ENCODE data around the gene PIGQ. TPM values are rescaled to one million over a fixed set of nuclear protein-coding genes. Genes with fewer than 3 reads are reported as not detected.

The PIGQ gene
- total RNA-seq, result 10 to 100 TPM; 36.8 to 38.3 TPM

DNA sequence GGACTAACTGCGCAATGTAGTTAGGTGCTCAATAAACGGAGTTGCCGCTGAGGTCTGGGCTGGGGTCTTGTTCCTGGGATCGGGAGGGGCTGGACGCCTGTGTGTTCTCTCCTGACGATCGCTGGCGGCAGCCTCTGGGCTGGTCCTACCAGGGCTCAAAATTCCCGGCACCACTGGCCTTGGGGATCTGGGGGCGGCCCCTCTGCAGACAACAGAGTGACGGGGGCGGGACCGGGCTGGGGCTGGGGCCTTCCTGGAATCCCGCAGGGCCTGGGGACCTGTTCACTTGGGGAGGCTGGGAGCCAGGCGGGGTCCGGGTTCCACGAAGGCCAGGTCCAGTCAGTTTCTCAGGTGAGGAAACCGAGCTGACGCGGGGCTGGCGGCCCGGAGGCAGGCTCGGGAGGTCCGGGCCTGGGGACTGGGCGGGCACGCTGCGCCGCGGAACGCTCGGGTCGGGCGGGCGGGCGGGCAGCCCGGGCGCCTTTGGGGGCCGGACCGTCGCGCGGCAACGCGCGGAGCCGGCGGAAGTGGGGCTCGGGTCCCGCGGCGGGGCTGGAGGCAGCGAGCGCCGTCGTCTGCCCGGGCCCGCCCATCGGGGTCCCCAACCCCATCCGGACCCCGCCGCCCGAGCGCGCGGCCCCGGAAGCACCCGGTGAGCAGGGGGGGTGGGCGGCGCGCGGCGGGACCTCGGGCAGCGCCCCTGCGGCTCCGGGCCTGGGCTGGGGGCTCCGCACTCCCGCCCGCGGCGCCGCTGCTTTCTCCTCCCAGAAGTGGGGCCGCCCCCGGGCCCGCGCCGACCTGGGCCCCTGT lies at the start of gene PIGQ:
PIGQ (plus strand) TSS at position 524 of the 810 bp plus-strand sequence. CDS start 4,107 bp downstream, outside the sequence.

DNA sequence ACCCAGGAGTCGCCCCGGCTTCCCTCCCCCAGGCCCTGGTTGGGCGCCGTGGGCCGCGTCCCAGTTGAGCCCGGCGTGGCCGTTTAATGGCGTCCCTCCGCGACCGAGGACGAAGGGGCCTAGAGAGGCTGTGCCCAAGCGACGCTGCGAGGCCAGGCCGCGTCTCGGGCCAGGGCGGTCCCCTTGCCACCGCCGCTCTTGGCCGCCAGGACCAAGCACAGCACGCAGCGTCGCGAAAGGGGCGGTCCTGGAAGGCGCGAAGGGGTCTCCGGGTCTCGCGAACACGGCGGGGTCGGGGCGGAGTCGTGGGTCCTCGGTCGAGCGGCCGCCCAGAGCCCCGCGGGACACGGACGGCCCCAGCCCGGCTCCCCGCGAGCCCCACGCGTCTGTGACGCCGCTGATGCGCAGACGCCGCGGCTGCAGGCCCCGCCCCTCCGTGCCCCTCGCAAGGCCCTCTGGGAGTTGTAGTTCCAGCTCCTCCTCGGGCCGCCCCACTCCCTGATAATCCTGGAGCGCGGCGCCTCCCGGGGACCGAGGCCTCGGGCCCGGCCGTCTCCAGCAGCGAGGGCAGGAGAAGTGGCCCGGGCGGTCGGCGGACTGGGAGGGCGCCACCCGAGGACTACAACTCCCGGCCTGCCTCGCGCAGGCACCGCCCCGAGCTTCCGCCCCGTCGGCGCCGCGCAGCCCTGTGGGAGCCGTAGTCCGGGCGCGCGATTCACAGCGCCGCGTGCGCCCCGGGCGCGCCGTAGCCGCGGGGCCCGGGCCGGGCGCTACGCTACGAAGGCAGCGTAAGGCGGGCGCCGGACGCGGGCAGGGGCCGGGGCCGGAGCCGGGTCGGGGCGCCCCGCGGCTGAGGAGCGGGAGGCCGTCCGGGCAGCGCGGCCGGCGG lies 42.5 kb upstream of the PIGQ start, which contains the start of gene CAPN15:
CAPN15 (plus strand) TSS at position 698 of the 889 bp plus-strand sequence. CDS start 19,127 bp downstream, outside the sequence.

DNA sequence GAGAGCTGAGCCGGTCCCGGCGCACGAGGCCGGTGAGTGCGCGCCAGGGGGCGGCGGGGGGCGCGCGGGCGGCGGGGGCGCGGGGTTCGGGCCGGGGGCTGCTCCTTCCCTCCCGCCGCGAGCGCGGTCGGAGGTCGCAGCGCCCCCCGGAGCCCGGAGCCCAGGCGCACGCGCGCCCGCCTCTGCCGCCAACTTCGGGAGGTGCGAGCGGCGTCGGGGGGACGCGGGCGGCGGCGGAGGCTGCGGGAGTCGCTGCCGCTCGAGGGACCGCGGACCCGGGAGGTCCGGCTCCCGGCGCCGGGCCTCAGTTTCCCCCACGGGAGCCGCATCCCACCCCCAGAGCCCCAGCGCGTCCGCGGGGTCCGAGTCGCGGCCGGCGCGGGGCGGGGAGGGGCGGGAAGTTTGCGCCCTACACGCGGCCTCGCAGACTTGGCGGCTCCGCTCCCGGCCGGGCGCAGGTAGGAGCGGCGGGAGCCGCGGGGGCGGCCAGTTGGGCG lies 9.5 kb upstream of the PIGQ start, which contains the start of gene PRR35:
PRR35 (plus strand) TSS at position 191 of the 497 bp plus-strand sequence. CDS start 2,901 bp downstream, outside the sequence.

DNA sequence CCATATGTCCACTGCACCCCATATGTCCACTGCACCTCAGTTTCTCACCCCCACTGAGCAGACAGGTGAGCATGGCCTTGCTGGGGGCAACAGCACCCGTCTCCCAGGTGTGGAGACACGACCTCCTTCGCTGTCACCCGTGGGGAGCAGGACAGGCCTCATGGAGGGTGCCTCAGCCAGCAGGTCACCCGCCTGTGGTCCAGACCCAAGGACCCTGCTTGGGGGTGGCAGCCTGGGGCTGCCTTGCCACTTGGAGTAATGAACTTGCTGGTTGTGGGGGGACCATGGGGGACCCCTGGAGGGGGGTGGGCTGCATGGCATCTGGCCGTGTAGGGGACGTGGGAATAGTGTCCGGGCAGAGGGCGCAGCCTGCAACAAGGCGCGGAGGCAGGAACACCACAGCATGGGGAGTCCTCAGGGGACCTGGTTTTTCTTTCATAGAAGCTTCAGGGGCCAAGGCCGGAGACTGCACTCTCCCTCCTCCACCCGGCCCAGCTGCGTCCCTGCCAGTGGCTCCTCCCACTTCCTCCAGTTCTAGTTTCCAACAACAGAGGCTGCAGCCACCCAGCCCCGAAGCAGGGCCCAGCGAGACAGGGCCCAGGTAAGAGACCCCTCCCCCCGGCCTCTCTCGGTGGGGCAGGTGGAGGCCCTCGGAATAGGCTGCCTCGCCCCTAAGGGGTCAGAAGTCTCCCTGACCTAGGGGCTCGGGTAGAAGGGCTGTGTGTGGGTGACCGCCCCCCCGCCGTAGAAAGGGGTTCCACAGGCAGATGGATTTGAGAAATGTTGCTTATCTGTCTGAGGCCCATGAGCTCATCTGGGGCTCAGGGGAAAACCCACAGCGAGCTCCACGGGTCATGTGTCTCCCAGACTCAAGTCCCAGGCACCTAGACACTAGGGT lies 3.0 kb upstream of the PIGQ start, which contains the start of gene NHLRC4:
NHLRC4 (plus strand) TSS at position 531 of the 898 bp plus-strand sequence. CDS start 1,043 bp downstream, outside the sequence.

DNA sequence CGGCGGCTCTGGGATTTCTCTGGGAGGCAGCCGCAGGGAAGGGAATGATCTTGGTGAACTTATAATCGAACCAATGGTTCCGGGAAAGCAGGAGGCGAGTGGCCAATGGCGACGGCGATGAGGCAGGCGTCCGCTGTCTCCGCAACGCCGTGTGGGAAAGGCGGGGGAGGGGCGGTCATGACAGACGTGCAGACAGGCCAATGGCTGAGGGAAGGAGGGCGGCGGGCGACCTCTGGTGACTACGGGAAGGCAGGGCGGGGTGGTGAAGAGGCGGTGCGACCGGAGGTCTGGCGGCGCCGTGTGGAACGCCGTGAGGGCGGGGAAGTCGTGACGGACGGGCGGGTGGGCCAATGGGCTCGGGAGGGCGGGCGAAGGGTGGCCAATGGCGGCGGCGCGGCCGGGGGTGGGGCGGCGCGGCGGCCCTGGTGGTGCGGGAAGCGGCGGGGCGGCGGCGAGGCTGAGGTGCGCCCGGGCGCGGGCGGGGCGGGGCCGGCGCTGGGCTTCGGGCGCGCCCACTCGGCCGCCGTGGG lies 20.0 kb downstream of the PIGQ start, which contains the start of gene RAB40C:
RAB40C (plus strand) TSS at position 409 of the 530 bp plus-strand sequence. CDS start 226 bp downstream, outside the sequence.

DNA sequence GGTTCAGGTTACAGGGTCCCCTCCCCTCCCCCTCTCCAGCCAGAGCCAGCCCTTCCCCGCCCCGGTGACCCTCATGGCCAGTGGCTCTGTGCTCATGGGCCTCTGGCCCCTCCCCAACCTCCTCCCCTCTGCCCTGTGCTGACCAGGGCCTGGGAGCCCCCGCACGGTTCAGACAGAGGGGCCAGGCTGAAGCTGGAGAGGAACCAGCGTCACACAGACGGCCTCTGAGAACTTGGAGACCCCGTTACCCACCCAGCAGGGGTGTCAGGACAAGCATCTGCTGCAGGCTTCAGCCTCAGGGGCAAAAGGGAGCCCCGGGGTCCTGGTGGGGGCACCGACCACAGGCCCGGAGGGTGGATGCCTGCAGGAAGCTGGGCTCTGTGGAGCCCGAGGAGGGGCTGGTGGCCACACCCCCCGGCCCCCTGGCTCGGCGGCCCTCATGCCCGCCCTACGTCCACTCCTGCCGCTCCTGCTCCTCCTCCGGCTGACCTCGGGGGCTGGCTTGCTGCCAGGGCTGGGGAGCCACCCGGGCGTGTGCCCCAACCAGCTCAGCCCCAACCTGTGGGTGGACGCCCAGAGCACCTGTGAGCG lies 61.1 kb downstream of the PIGQ start, which contains the start of gene WFIKKN1:
WFIKKN1 (plus strand) TSS at position 171 of the 591 bp plus-strand sequence; CDS start at position 440, 269 bp downstream.

Small RNA genes lying within 50 kb of the gene (small RNA-seq; reads per million reads assigned to genes)
- gene MIR3176 (0.12 to 0.64 reads per million in 2 donors), gene MIR5587 (0.52 to 1.2 reads per million in 2 donors), gene Z98883.1 (0 reads per million in 2 donors)

Other genes starting within 250 kb of the PIGQ start
- 10 to 100 TPM; 18.9 to 28.6 TPM for gene AXIN1, start 217.2 kb upstream of the PIGQ start, total RNA-seq
- 10 to 100 TPM; 63.0 to 85.9 TPM for gene MRPL28, start 199.4 kb upstream of the PIGQ start, total RNA-seq
- 10 to 100 TPM; 63.3 to 90.9 TPM for gene PGAP6, start 188.0 kb upstream of the PIGQ start, total RNA-seq
- 100 to 1,000 TPM; 128 to 155 TPM for gene NME4, start 172.8 kb upstream of the PIGQ start, total RNA-seq
- 10 to 100 TPM; 15.3 to 22.0 TPM for gene DECR2, start 168.1 kb upstream of the PIGQ start, total RNA-seq
- 10 to 100 TPM; 15.3 to 21.7 TPM for gene RAB11FIP3, start 144.3 kb upstream of the PIGQ start, total RNA-seq
- 10 to 100 TPM; 35.4 to 47.3 TPM for gene CAPN15, start 42.3 kb upstream of the PIGQ start, total RNA-seq
- gene PRR35, start 9.6 kb upstream of the PIGQ start, total RNA-seq, result not detected
- gene NHLRC4, start 3.0 kb upstream of the PIGQ start, total RNA-seq, result 1 to 10 TPM; 2.0 to 2.4 TPM
- gene RAB40C, start 20.1 kb downstream of the PIGQ start, total RNA-seq, result 1 to 10 TPM; 7.0 to 7.2 TPM
- under 1 TPM; under 0.01 to 0.34 TPM for gene WFIKKN1, start 61.0 kb downstream of the PIGQ start, total RNA-seq
- gene METTL26, start 66.3 kb downstream of the PIGQ start, total RNA-seq, result 10 to 100 TPM; 51.6 to 57.3 TPM
- gene MCRIP2, start 71.9 kb downstream of the PIGQ start, total RNA-seq, result 10 to 100 TPM; 21.7 to 36.0 TPM
- gene WDR90, start 79.4 kb downstream of the PIGQ start, total RNA-seq, result 10 to 100 TPM; 12.4 to 16.7 TPM
- 10 to 100 TPM; 39.9 to 51.0 TPM for gene RHOT2, start 98.2 kb downstream of the PIGQ start, total RNA-seq
- gene RHBDL1, start 105.7 kb downstream of the PIGQ start, total RNA-seq, result under 1 TPM; 0.33 to 0.69 TPM
- gene STUB1, start 110.4 kb downstream of the PIGQ start, total RNA-seq, result 100 to 1,000 TPM; 124 to 153 TPM
- 10 to 100 TPM; 35.4 to 36.3 TPM for gene JMJD8, start 114.4 kb downstream of the PIGQ start, total RNA-seq
- gene WDR24, start 120.4 kb downstream of the PIGQ start, total RNA-seq, result 10 to 100 TPM in 1 of 2 donors, 1 to 10 TPM in 1; 9.6 to 10.3 TPM
- gene FBXL16, start 135.8 kb downstream of the PIGQ start, total RNA-seq, result under 1 TPM in 1 of 2 donors, not detected in 1; under 0.01 TPM
- gene METRN, start 145.2 kb downstream of the PIGQ start, total RNA-seq, result 10 to 100 TPM; 54.0 to 93.6 TPM
- gene ANTKMT, start 151.2 kb downstream of the PIGQ start, total RNA-seq, result 10 to 100 TPM; 23.4 to 28.0 TPM
- gene CCDC78, start 156.5 kb downstream of the PIGQ start, total RNA-seq, result 1 to 10 TPM; 3.1 to 6.0 TPM
- 10 to 100 TPM; 31.3 to 34.3 TPM for gene HAGHL, start 157.1 kb downstream of the PIGQ start, total RNA-seq
- 10 to 100 TPM; 33.4 to 40.0 TPM for gene CIAO3, start 171.0 kb downstream of the PIGQ start, total RNA-seq
- not detected for gene MSLN, start 190.8 kb downstream of the PIGQ start, total RNA-seq
- gene RPUSD1, start 218.4 kb downstream of the PIGQ start, total RNA-seq, result 10 to 100 TPM; 34.8 to 41.6 TPM
- 10 to 100 TPM; 18.6 to 31.6 TPM for gene CHTF18, start 218.7 kb downstream of the PIGQ start, total RNA-seq
- gene GNG13, start 230.8 kb downstream of the PIGQ start, total RNA-seq, result not detected

Data from melanocyte of skin (primary cell).